ENCODE results near the gene WDR64.
"Not testable (repeated sequence)": the region's sequence is repeated elsewhere in the genome, so short reads cannot be mapped to it uniquely, and the experiment has no call there.

WDR64 gene

GRCh38 chr1:241660424-241660972 is 8.4 kb downstream of the WDR64 start:
- no peak for DNase-seq

- no peak for DNase-seq
Observed at GRCh38 chr1:241666419-241666818, 14.3 kb downstream of the WDR64 start.

GRCh38 chr1:241672301-241672700 is 20.2 kb downstream of the WDR64 start:
- no peak for DNase-seq

GRCh38 chr1:241674805-241675384 is 22.8 kb downstream of the WDR64 start:
- DNase-seq: no peak

- no peak for DNase-seq
Observed at GRCh38 chr1:241675983-241676382, 23.9 kb downstream of the WDR64 start.

GRCh38 chr1:241677201-241677600 is 25.1 kb downstream of the WDR64 start:
- DNase-seq: no peak

- no peak for DNase-seq
Observed at GRCh38 chr1:241678536-241678935, 26.5 kb downstream of the WDR64 start.

- no peak for DNase-seq
Observed at GRCh38 chr1:241679404-241679803, 27.3 kb downstream of the WDR64 start.

- DNase-seq: no peak
Observed at GRCh38 chr1:241679961-241680360, 27.9 kb downstream of the WDR64 start.

- DNase-seq: not testable (repeated sequence)
Observed at GRCh38 chr1:241681861-241682448, 29.9 kb downstream of the WDR64 start.

- no peak for DNase-seq
Observed at GRCh38 chr1:241682921-241683320, 30.8 kb downstream of the WDR64 start.

GRCh38 chr1:241684108-241684507 is 32.0 kb downstream of the WDR64 start:
- no peak for DNase-seq

GRCh38 chr1:241688940-241689368 is 36.9 kb downstream of the WDR64 start:
- no peak for DNase-seq

GRCh38 chr1:241695246-241696171 is 43.4 kb downstream of the WDR64 start:
- no peak for DNase-seq

GRCh38 chr1:241696172-241696814 is 44.2 kb downstream of the WDR64 start:
- no peak for DNase-seq

- no peak for DNase-seq
Observed at GRCh38 chr1:241696815-241697639, 44.9 kb downstream of the WDR64 start.

- no peak for DNase-seq
Observed at GRCh38 chr1:241697640-241698018, 45.5 kb downstream of the WDR64 start.

GRCh38 chr1:241698177-241698576 is 46.1 kb downstream of the WDR64 start:
- no peak for DNase-seq

- no peak for DNase-seq
Observed at GRCh38 chr1:241701483-241702295, 49.6 kb downstream of the WDR64 start.

GRCh38 chr1:241702442-241703373 is 50.6 kb downstream of the WDR64 start:
- DNase-seq: no peak

Measured in NCI-H526 (cell line).